Chondrocyte (in vitro differentiated cells): ENCODE measurements around the gene GRK5. TPM values are rescaled to one million over a fixed set of nuclear protein-coding genes. Genes with fewer than 3 reads are reported as not detected.
A peak's percentile ranks its signal among the peaks of the same experiment; 100 is the strongest.

Experiments
- DNase-seq: peaks from one replicate; pipeline ENCODE4 v3.0.0; 2021; ENCODE audit warnings: mixed read lengths, low spot score
- H3K27ac Mint-ChIP-seq: one replicate; pipeline ENCODE4 v1.8.0; 2021; ENCODE audit warnings: mild to moderate bottlenecking, moderate library complexity, mixed read lengths; ENCODE audit not compliant: unreplicated experiment
- H3K27me3 Mint-ChIP-seq: 2 replicates; pipeline ENCODE4 v1.8.0; 2021; ENCODE audit warnings: low read depth, mixed read lengths
- H3K36me3 Mint-ChIP-seq: 2 replicates; pipeline ENCODE4 v1.8.0; 2021; ENCODE audit warnings: low read depth, mixed read lengths
- H3K4me1 Mint-ChIP-seq: 2 replicates; pipeline ENCODE4 v1.8.0; 2021; ENCODE audit warnings: low read depth, mild to moderate bottlenecking, mixed read lengths
- H3K4me3 Mint-ChIP-seq: one replicate; pipeline ENCODE4 v1.8.0; 2021; ENCODE audit warnings: mild to moderate bottlenecking, moderate library complexity, mixed read lengths; ENCODE audit not compliant: unreplicated experiment
- H3K9me3 Mint-ChIP-seq: 2 replicates; pipeline ENCODE4 v1.8.0; 2021; ENCODE audit warnings: low read depth, mixed read lengths
- CTCF ChIP-seq: fragments of 200-600 bp; sonication (generic); IDR thresholded peaks from 2 replicates; pipeline ENCODE4 v1.5.0; 2021; ENCODE audit warnings: antibody characterized with exemption, mild to moderate bottlenecking, moderate library complexity
- total RNA-seq: library from RNA; stranded (reverse); gene quantifications from 3 replicates; pipeline ENCODE4 v1.2.1, GENCODE V29; 2021

The GRK5 gene
- total RNA-seq, 1 donor from 2014 or later: 16.4 TPM

GRCh38 chr10:119416855-119417254 is 209.5 kb downstream of the GRK5 start:
- Mint-ChIP-seq H3K4me3 (no peak overlapping the region), H3K36me3 (peaks cover 2% of the 10 kb centered on the region), H3K27me3 (no peaks in the 10 kb centered on the region), H3K27ac (no peak overlapping the region), H3K4me1 (peaks cover 34% of the 10 kb centered on the region), H3K9me3 (no peaks in the 10 kb centered on the region)
- TF ChIP-seq CTCF: peak; percentile 86
- no peak for DNase-seq

GRCh38 chr10:119417852-119418251 is 210.5 kb downstream of the GRK5 start:
- H3K9me3 Mint-ChIP-seq: no peaks in the 10 kb centered on the region
- no peak for DNase-seq
- TF ChIP-seq CTCF: no peak
- no peaks in the 10 kb centered on the region for H3K27me3 Mint-ChIP-seq
- peaks cover 33% of the 10 kb centered on the region for H3K4me1 Mint-ChIP-seq
- H3K36me3 Mint-ChIP-seq: peaks cover 2% of the 10 kb centered on the region
- no peak overlapping the region for H3K27ac Mint-ChIP-seq
- H3K4me3 Mint-ChIP-seq: no peak overlapping the region

GRCh38 chr10:119418362-119418761 is 211.0 kb downstream of the GRK5 start:
- no peak for DNase-seq
- Mint-ChIP-seq H3K27me3 (no peaks in the 10 kb centered on the region), H3K27ac (no peak overlapping the region), H3K4me1 (peaks cover 33% of the 10 kb centered on the region), H3K9me3 (no peaks in the 10 kb centered on the region), H3K4me3 (no peak overlapping the region), H3K36me3 (peaks cover 2% of the 10 kb centered on the region)
- no peak for TF ChIP-seq CTCF

- no peak for DNase-seq
- Mint-ChIP-seq H3K4me3 (no peak overlapping the region), H3K4me1 (peaks cover 25% of the 10 kb centered on the region), H3K27ac (no peak overlapping the region), H3K27me3 (no peaks in the 10 kb centered on the region), H3K9me3 (no peaks in the 10 kb centered on the region), H3K36me3 (peaks cover 5% of the 10 kb centered on the region)
- TF ChIP-seq CTCF: no peak
Observed at GRCh38 chr10:119419931-119420330, 212.6 kb downstream of the GRK5 start.

- Mint-ChIP-seq H3K4me3 (no peak overlapping the region), H3K27me3 (no peaks in the 10 kb centered on the region), H3K36me3 (peaks cover 6% of the 10 kb centered on the region), H3K27ac (no peak overlapping the region), H3K4me1 (peaks cover 25% of the 10 kb centered on the region), H3K9me3 (no peaks in the 10 kb centered on the region)
- no peak for DNase-seq
- TF ChIP-seq CTCF: no peak
Observed at GRCh38 chr10:119420950-119421875, 213.8 kb downstream of the GRK5 start.
